ENCODE measurements around the gene RUNX3.

RUNX3 gene

DNA sequence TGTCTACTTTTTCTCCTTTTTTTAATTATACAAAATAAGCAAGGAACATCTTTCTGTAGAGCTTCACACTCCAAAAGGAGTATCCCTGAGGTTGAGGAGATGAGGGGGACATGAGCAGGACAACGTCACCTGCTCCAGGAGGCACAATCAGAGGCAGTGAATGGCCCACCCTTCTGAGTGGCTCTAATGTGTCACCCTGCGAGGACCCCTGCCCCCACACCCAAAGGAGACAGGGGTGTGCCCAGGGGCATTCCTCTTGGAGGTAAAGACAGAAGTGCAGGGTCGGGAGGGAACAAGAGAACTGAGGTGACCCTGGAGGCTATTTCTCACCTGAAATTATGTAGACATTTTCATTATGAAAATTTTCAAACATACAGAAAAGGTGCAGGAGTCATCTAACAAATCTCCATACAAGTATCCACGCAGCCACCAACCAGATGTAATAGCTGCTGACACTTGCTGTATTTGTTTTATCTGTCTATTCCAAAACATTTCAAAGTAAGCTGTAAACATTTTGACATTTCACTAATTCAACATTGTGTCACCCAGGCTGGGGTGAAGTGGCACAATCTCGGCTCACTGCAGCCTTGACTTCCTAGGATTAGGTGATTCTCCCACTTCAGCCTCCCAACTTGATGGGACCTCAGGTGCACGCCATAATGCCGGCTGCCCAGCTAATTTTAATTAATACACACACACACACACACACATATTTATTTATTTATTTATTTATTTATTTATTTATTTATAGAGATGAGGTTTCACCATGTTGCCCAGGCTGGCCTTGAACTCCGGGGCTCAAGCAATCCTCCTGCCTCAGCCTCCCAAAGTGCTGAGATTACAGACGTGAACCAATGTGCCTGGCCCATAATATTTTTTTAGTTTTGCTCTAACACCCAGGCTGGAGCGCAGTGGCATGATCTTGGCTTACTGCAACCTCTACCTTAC lies 70.7 kb downstream of the RUNX3 start:
- DNase-seq = no peak

- DNase-seq = no peak
These were observed 71.8 kb downstream of the RUNX3 start for GRCh38 chr1:24858277-24858676.

GRCh38 chr1:24857507-24858133 lies 72.5 kb downstream of the RUNX3 start:
- DNase-seq = no peak

GRCh38 chr1:24856787-24857506 lies 73.1 kb downstream of the RUNX3 start:
- DNase-seq = no peak

GRCh38 chr1:24855474-24855873 lies 74.6 kb downstream of the RUNX3 start:
- no peak for DNase-seq

- no peak for DNase-seq
These were observed 76.4 kb downstream of the RUNX3 start for GRCh38 chr1:24853649-24854048.

- no peak for DNase-seq
These were observed 79.7 kb downstream of the RUNX3 start for GRCh38 chr1:24850328-24850920.

GRCh38 chr1:24849672-24850295 lies 80.3 kb downstream of the RUNX3 start:
- no peak for DNase-seq

Measured in NCI-H446 treated with DMSO at 0.1 percent for 48 hours (cell line).